Endothelial cell of umbilical vein (primary cell): Measurements from ENCODE around the gene CPD. TPM values are rescaled to one million over a fixed set of nuclear protein-coding genes. Genes with fewer than 3 reads are reported as not detected.

Experiments
- BruUV-seq: library from RNA; stranded (reverse); fragments of 400-500 nt; replicated peaks from 2 replicates; lab custom pipeline; 2021; lab: Mats Ljungman, UMichigan
- CTCF ChIA-PET: fragments of 300-600, 350-600 bp; sonication (Branson Sonifier 250); formaldehyde crosslinking; loops from one replicate; lab custom pipeline; 2021; ENCODE audit warnings: antibody characterized with exemption, inconsistent platforms; lab: Charles Lee
- POLR2A ChIA-PET: fragments of 300-600, 350-600 bp; sonication (Branson Sonifier 250); formaldehyde crosslinking; loops from one replicate; lab custom pipeline; 2021; ENCODE audit warnings: antibody characterized with exemption, inconsistent platforms; lab: Charles Lee
- DNase-seq: peaks from one replicate; pipeline ENCODE4 v3.0.0-alpha.2; 2011; ENCODE audit warnings: low read depth, low spot score
- FAIRE-seq: peaks from 2 replicates; lab custom pipeline; 2011; peaks lifted over from hg19 to GRCh38; lab: Jason Lieb, UNC
- H2AFZ ChIP-seq: 2 replicates; pipeline ENCODE4 v1.6.0; 2012; ENCODE audit warnings: low read depth, low read length, control low read depth, inconsistent platforms
- H3K27ac ChIP-seq: 2 replicates; pipeline ENCODE4 v1.5.1; 2011; ENCODE audit warnings: low read depth, mild to moderate bottlenecking, control low read depth, low read length, moderate library complexity; ENCODE audit not compliant: insufficient read depth
- H3K27me3 ChIP-seq, 2 experiments: 2 replicates each; pipeline versions ENCODE4 v1.6.0 to v1.6.1; 2011; ENCODE audit warnings: low read length in 2 of 2, mixed read lengths in 1 of 2; ENCODE audit not compliant: control insufficient read depth in 2 of 2, insufficient read depth in 2 of 2
- H3K36me3 ChIP-seq, 2 experiments: 2 replicates in 1 of 2; 3 replicates in 1 of 2; pipeline ENCODE4 v1.5.1; 2011; ENCODE audit warnings: low read length in 2 of 2, mild to moderate bottlenecking in 1 of 2, moderate library complexity in 1 of 2; ENCODE audit not compliant: control insufficient read depth in 2 of 2, insufficient read depth in 2 of 2; ENCODE audit errors: extremely low read depth in 1 of 2
- H3K4me1 ChIP-seq: 3 replicates; pipeline ENCODE4 v1.5.1; 2011; ENCODE audit warnings: mild to moderate bottlenecking, low read length; ENCODE audit not compliant: control insufficient read depth, insufficient read depth; ENCODE audit errors: extremely low read depth
- H3K4me2 ChIP-seq: 2 replicates; pipeline ENCODE4 v1.6.1; 2011; ENCODE audit warnings: low read length, control low read depth, mixed read lengths; ENCODE audit not compliant: insufficient read depth
- H3K4me3 ChIP-seq, 3 experiments: fragments of 200-600 bp in 1 of 3; sonication (generic), shearing (Covaris generic) in 1 of 3; replicated peaks in 1 of 3; 2 replicates each; pipeline ENCODE4 v1.5.1; 2011 to 2016; ENCODE audit warnings: control low read depth in 3 of 3, low read length in 3 of 3, mild to moderate bottlenecking in 2 of 3, inconsistent platforms in 1 of 3, low read depth in 1 of 3, moderate library complexity in 1 of 3; ENCODE audit not compliant: insufficient read depth in 1 of 3
- H3K79me2 ChIP-seq: 2 replicates; pipeline ENCODE4 v1.6.0; 2012; ENCODE audit warnings: low read length, inconsistent platforms; ENCODE audit not compliant: control insufficient read depth, insufficient read depth
- H3K9ac ChIP-seq: replicated peaks from 2 replicates; pipeline ENCODE3; 2011; ENCODE audit warnings: low read length, control low read depth; ENCODE audit not compliant: insufficient read depth; ENCODE audit errors: extremely low read depth
- H3K9me1 ChIP-seq: replicated peaks from 3 replicates; pipeline ENCODE4 v1.6.0; 2011; ENCODE audit warnings: mild to moderate bottlenecking, low read length; ENCODE audit not compliant: control insufficient read depth, insufficient read depth; ENCODE audit errors: extremely low read depth
- H3K9me3 ChIP-seq: replicated peaks from 2 replicates; pipeline ENCODE4 v1.5.1; 2012; ENCODE audit warnings: low read length, inconsistent platforms; ENCODE audit not compliant: control insufficient read depth, insufficient read depth
- H4K20me1 ChIP-seq: replicated peaks from 2 replicates; pipeline ENCODE3; 2011; ENCODE audit warnings: mild to moderate bottlenecking, low read length; ENCODE audit not compliant: control insufficient read depth, insufficient read depth; ENCODE audit errors: extremely low read depth
- EZH2 ChIP-seq: IDR thresholded peaks from 2 replicates; pipeline ENCODE4 v1.6.1; 2012; ENCODE audit warnings: borderline replicate concordance, low read depth, mild to moderate bottlenecking, moderate library complexity, low read length, inconsistent platforms; ENCODE audit not compliant: severe bottlenecking
- FOS ChIP-seq: IDR thresholded peaks from 2 replicates; pipeline ENCODE4 v1.6.1; 2011; ENCODE audit warnings: mild to moderate bottlenecking, low read length, moderate library complexity, borderline replicate concordance; ENCODE audit not compliant: insufficient read depth
- JUN ChIP-seq: IDR thresholded peaks from 2 replicates; pipeline ENCODE4 v1.6.1; 2011; ENCODE audit warnings: borderline replicate concordance, low read depth; ENCODE audit not compliant: insufficient read length, insufficient read depth
- MYC ChIP-seq: IDR thresholded peaks from one replicate; pipeline ENCODE4 v1.6.1; 2011; ENCODE audit warnings: mild to moderate bottlenecking, low read depth, low read length
- POLR2A ChIP-seq: IDR thresholded peaks from 2 replicates; pipeline ENCODE4 v1.6.1; 2012; ENCODE audit warnings: low read depth, mild to moderate bottlenecking, control low read depth, low read length
- dilution Hi-C: fragments of 300-500 bp; cut with MboI; formaldehyde crosslinking; loops from one replicate; pipeline ENCODE4 v1.15.0; 2019; ENCODE audit warnings: low sequenced_read_pairs; ENCODE audit not compliant: extremely low pct_ligation_motif_present
- intact Hi-C: fragments of 100-400 bp; cut with micrococcal nuclease; formaldehyde crosslinking; loops from one replicate; pipeline ENCODE4 v1.10.0; 2022
- polyA plus RNA-seq, 4 experiments: library from polyadenylated mRNA; depleted of rRNA in 3 of 4; stranded (reverse) in 3 of 4; unstranded in 1 of 4; fragments of >200 nt; gene quantifications; 2 replicates each; pipeline versions ENCODE4 v1.2.1 to v1.2.3, GENCODE V29; 2011 to 2012; ENCODE audit warnings: missing spikeins in 1 of 4
- total RNA-seq: library from RNA; stranded (reverse); gene quantifications from 2 replicates; pipeline ENCODE4 v1.2.3, GENCODE V29; 2021

CPD gene
- total and polyA plus RNA-seq, 2 donors (not counting 3 experiments of a cell fraction or from before 2014, with no cell fraction given), result 18.3 to 63.6 TPM

DNA sequence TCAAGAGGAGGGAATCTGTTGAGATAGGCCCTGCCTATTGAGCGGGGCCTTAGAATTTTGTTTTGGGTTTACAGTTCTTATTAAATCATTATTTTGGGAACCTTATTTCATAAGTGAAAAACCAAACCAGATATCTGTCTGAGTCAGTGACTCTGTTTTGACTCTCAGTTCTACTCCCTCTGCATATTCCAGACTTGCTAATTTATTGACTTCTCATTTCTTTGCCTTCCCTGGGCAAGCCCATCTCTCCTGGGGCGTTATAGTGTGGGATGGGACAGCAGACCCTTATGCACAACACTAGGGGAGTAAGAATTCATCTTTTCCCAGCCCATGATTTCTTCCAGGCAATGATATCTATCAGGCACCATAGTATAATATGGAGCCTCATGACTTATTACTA, 45.7 kb downstream of the CPD start:
- no peak overlapping the region for H2AFZ ChIP-seq
- DNase-seq (no peak), FAIRE-seq (no peak)
- H3K79me2 ChIP-seq, result no peaks in the 10 kb centered on the region
- no peaks in the 10 kb centered on the region for H3K4me1 ChIP-seq
- no peak overlapping the region for H3K4me2 ChIP-seq
- ChIA-PET CTCF (no interaction called here), POLR2A (no interaction called here)
- H3K27ac ChIP-seq, result no peak overlapping the region
- BruUV-seq, result no TSS peak
- no peaks in the 10 kb centered on the region for H4K20me1 ChIP-seq
- peaks cover 0 to 5% of the 10 kb centered on the region in 2 experiments for H3K36me3 ChIP-seq
- intact Hi-C loops, result no loop called here
- H3K9ac ChIP-seq, result no peak overlapping the region
- dilution Hi-C loops, result no loop called here
- H3K4me3 ChIP-seq, result no peak overlapping the region
- no peak for TF ChIP-seq FOS
- no peak for TF ChIP-seq EZH2
- no peak for TF ChIP-seq POLR2A
- H3K27me3 ChIP-seq, result no peaks in the 10 kb centered on the region
- no peaks in the 10 kb centered on the region for H3K9me3 ChIP-seq
- no peaks in the 10 kb centered on the region for H3K9me1 ChIP-seq

DNA sequence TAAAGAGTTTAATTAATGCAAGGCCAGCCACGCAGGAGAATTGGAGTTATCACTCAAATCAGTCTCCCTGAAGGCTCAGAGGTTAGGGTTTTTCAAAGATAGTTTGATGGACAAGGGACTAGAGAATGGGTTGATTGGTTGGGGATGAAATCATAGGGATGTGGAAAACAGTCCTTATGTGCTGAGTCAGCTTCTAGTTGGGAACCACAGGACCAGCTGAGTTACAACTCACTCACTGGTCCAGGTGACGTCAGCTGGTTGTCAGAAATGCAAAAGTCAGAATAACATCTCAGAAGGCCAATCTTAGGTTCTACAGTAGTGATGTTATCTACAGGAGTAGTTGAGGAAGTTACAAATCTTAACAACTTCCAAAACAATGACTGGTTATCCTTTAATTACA, 47.6 kb downstream of the CPD start:
- dilution Hi-C loops (no loop called here), intact Hi-C loops (no loop called here)
- DNase-seq, result no peak
- Histone ChIP-seq H3K9me3 (no peaks in the 10 kb centered on the region), H3K9ac (no peak overlapping the region), H4K20me1 (no peaks in the 10 kb centered on the region), H3K4me1 (no peaks in the 10 kb centered on the region), H3K79me2 (no peaks in the 10 kb centered on the region), H3K4me2 (no peak overlapping the region), H3K27ac (no peak overlapping the region), H3K4me3 (no peak overlapping the region), H2AFZ (no peak overlapping the region), H3K27me3 (no peaks in the 10 kb centered on the region), H3K9me1 (no peaks in the 10 kb centered on the region), H3K36me3 (peaks cover 0 to 5% of the 10 kb centered on the region in 2 experiments)
- POLR2A ChIA-PET, result no interaction called here
- no peak for FAIRE-seq
- TF ChIP-seq MYC (no peak), JUN (no peak), POLR2A (no peak)
- CTCF ChIA-PET, result no interaction called here
- no TSS peak for BruUV-seq
